SK-N-SH (cell line): Measurements from ENCODE around the gene CYP1A1. TPM values are rescaled to one million over a fixed set of nuclear protein-coding genes. Genes with fewer than 3 reads are reported as not detected.

Experiments used
- CTCF ChIA-PET: fragments of 300-600, 350-600 bp; formaldehyde crosslinking; extraction: SDS; loops from one replicate; lab custom pipeline; 2021; lab: Yijun Ruan, JAX
- POLR2A ChIA-PET: fragments of 350-600 bp; sonication (Branson Sonifier 250); formaldehyde crosslinking; extraction: SDS; loops from one replicate; lab custom pipeline; 2020; ENCODE audit warnings: antibody characterized with exemption, inconsistent platforms; lab: Yijun Ruan, JAX
- DNase-seq: peaks from one replicate; pipeline ENCODE4 v3.0.0; 2012
- H2AFZ ChIP-seq: fragments of 200-600 bp; sonication (generic); 2 replicates; pipeline ENCODE4 v1.8.1; 2016; ENCODE audit warnings: antibody characterized with exemption, mild to moderate bottlenecking, low read depth
- H3F3A ChIP-seq: fragments of 200-600 bp; sonication (generic); replicated peaks from 2 replicates; pipeline ENCODE3; 2016; ENCODE audit warnings: antibody characterized with exemption, mild to moderate bottlenecking; ENCODE audit not compliant: insufficient read depth
- H3K27ac ChIP-seq, 2 experiments: fragments of 200-500 bp in 1 of 2; fragments of 200-600 bp in 1 of 2; sonication (Bioruptor generic) in 1 of 2; sonication (generic), shearing (Covaris generic) in 1 of 2; 2 replicates each; pipeline versions ENCODE4 v1.5.1 to v1.6.1; 2014 to 2016; ENCODE audit warnings: low read depth in 2 of 2, inconsistent platforms in 1 of 2, low read length in 1 of 2, mild to moderate bottlenecking in 1 of 2, mixed read lengths in 1 of 2
- H3K27me3 ChIP-seq: fragments of 200-600 bp; sonication (generic), shearing (Covaris generic); 2 replicates; pipeline ENCODE4 v1.6.1; 2016; ENCODE audit warnings: mixed run types; ENCODE audit not compliant: insufficient read depth
- H3K36me3 ChIP-seq, 2 experiments: fragments of 200-500 bp in 1 of 2; fragments of 200-600 bp in 1 of 2; sonication (Bioruptor generic) in 1 of 2; sonication (generic) in 1 of 2; replicated peaks in 1 of 2; 2 replicates each; pipeline versions ENCODE3 to v1.5.1; 2014 to 2016; ENCODE audit warnings: low read length in 1 of 2, mild to moderate bottlenecking in 1 of 2; ENCODE audit not compliant: insufficient read depth in 2 of 2, control insufficient read depth in 1 of 2
- H3K4me1 ChIP-seq, 2 experiments: fragments of 200-500 bp in 1 of 2; fragments of 200-600 bp in 1 of 2; sonication (Bioruptor generic) in 1 of 2; sonication (generic), shearing (Covaris generic) in 1 of 2; 2 replicates each; pipeline versions ENCODE4 v1.5.1 to v1.6.1; 2014 to 2016; ENCODE audit warnings: low read depth in 1 of 2, low read length in 1 of 2, mixed run types in 1 of 2; ENCODE audit not compliant: insufficient read depth in 2 of 2, control insufficient read depth in 1 of 2
- H3K4me2 ChIP-seq: fragments of 200-600 bp; sonication (generic), shearing (Covaris generic); 2 replicates; pipeline ENCODE4 v1.6.1; 2017; ENCODE audit warnings: mixed run types
- H3K4me3 ChIP-seq, 2 experiments: fragments of 200-500 bp in 1 of 2; fragments of 200-600 bp in 1 of 2; sonication (Bioruptor generic) in 1 of 2; sonication (generic), shearing (Covaris generic) in 1 of 2; 2 replicates each; pipeline versions ENCODE4 v1.5.1 to v1.8.1; 2014 to 2016; ENCODE audit warnings: low read depth in 2 of 2, inconsistent platforms in 1 of 2, low read length in 1 of 2, mild to moderate bottlenecking in 1 of 2, mixed read lengths in 1 of 2, moderate library complexity in 1 of 2
- H3K79me2 ChIP-seq: fragments of 200-600 bp; sonication (generic); 2 replicates; pipeline ENCODE4 v1.8.1; 2017; ENCODE audit warnings: mild to moderate bottlenecking; ENCODE audit not compliant: insufficient read depth
- H3K9ac ChIP-seq: fragments of 200-600 bp; sonication (generic); 2 replicates; pipeline ENCODE4 v1.6.1; 2017; ENCODE audit warnings: mixed run types
- H3K9me2 ChIP-seq: fragments of 200-600 bp; sonication (generic); 2 replicates; pipeline ENCODE4 v1.6.1; 2017; ENCODE audit warnings: mixed run types
- H3K9me3 ChIP-seq: fragments of 200-600 bp; sonication (generic); 2 replicates; pipeline ENCODE4 v1.6.1; 2017; ENCODE audit warnings: mixed run types, mild to moderate bottlenecking, moderate library complexity
- H4K20me1 ChIP-seq: fragments of 200-600 bp; sonication (generic); 2 replicates; pipeline ENCODE4 v1.6.1; 2017; ENCODE audit warnings: mild to moderate bottlenecking, mixed run types; ENCODE audit not compliant: insufficient read depth
- ELF1 ChIP-seq: IDR thresholded peaks from 2 replicates; pipeline ENCODE4 v1.4.0; 2012
- FOXJ3 ChIP-seq: sonication (generic); formaldehyde crosslinking; IDR thresholded peaks from 2 replicates; pipeline ENCODE4 v1.5.1; 2020; ENCODE audit warnings: mild to moderate bottlenecking, missing genetic modification reagents
- GABPA ChIP-seq: IDR thresholded peaks from 2 replicates; pipeline ENCODE4 v1.4.0; 2012; ENCODE audit warnings: low read depth, mild to moderate bottlenecking
- JUND ChIP-seq: IDR thresholded peaks from 2 replicates; pipeline ENCODE4 v1.4.0; 2012
- MXI1 ChIP-seq: IDR thresholded peaks from 2 replicates; pipeline ENCODE4 v1.6.1; 2012; ENCODE audit warnings: mild to moderate bottlenecking, low read depth, low read length, improper control_type of control experiment
- NFIC ChIP-seq: IDR thresholded peaks from 2 replicates; pipeline ENCODE4 v1.4.0; 2012; ENCODE audit warnings: borderline replicate concordance
- RAD21 ChIP-seq: IDR thresholded peaks from 2 replicates; pipeline ENCODE4 v1.6.1; 2012; ENCODE audit warnings: mild to moderate bottlenecking, low read length
- RXRA ChIP-seq: IDR thresholded peaks from 2 replicates; pipeline ENCODE4 v1.4.0; 2012; ENCODE audit warnings: low read depth, mild to moderate bottlenecking, borderline replicate concordance
- SIN3A ChIP-seq: IDR thresholded peaks from 2 replicates; pipeline ENCODE4 v1.6.1; 2012; ENCODE audit warnings: low read depth, mild to moderate bottlenecking, low read length, moderate library complexity, borderline replicate concordance
- TCF12 ChIP-seq: IDR thresholded peaks from 2 replicates; pipeline ENCODE4 v1.4.0; 2012
- TEAD4 ChIP-seq: IDR thresholded peaks from 2 replicates; pipeline ENCODE4 v1.4.0; 2012; ENCODE audit warnings: mild to moderate bottlenecking, borderline replicate concordance; ENCODE audit not compliant: insufficient read depth
- WGBS: methylation state at CpG from one replicate; pipeline ENCODE4 v1.1.6; 2017; ENCODE audit warnings: low lambda C conversion rate; 5-methylcytosine and 5-hydroxymethylcytosine counted together
- polyA plus RNA-seq, 3 experiments: library from polyadenylated mRNA; depleted of rRNA; stranded (reverse); fragments of >200 nt; gene quantifications; 2 replicates each; pipeline ENCODE4 v1.2.3, GENCODE V29; 2012
- TF ChIP-seq, protein P1 (sequence below): IDR thresholded peaks from 2 replicates; pipeline ENCODE4; 2012
- TF ChIP-seq, protein P2 (sequence below): IDR thresholded peaks from 2 replicates; pipeline ENCODE4 v1.4.0; 2012; ENCODE audit warnings: low read depth, borderline replicate concordance

The CYP1A1 gene, protein sequence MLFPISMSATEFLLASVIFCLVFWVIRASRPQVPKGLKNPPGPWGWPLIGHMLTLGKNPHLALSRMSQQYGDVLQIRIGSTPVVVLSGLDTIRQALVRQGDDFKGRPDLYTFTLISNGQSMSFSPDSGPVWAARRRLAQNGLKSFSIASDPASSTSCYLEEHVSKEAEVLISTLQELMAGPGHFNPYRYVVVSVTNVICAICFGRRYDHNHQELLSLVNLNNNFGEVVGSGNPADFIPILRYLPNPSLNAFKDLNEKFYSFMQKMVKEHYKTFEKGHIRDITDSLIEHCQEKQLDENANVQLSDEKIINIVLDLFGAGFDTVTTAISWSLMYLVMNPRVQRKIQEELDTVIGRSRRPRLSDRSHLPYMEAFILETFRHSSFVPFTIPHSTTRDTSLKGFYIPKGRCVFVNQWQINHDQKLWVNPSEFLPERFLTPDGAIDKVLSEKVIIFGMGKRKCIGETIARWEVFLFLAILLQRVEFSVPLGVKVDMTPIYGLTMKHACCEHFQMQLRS
- 0.07 and 0.15 TPM in 2 replicates for polyA plus RNA-seq (2012; rRNA removed)
- polyA plus RNA-seq (2012; cell fraction: cytosol; rRNA removed) = 0.08 and 0.14 TPM in 2 replicates
- polyA plus RNA-seq (2012; cell fraction: nucleus; rRNA removed) = 0.16 and 0.23 TPM in 2 replicates

DNA sequence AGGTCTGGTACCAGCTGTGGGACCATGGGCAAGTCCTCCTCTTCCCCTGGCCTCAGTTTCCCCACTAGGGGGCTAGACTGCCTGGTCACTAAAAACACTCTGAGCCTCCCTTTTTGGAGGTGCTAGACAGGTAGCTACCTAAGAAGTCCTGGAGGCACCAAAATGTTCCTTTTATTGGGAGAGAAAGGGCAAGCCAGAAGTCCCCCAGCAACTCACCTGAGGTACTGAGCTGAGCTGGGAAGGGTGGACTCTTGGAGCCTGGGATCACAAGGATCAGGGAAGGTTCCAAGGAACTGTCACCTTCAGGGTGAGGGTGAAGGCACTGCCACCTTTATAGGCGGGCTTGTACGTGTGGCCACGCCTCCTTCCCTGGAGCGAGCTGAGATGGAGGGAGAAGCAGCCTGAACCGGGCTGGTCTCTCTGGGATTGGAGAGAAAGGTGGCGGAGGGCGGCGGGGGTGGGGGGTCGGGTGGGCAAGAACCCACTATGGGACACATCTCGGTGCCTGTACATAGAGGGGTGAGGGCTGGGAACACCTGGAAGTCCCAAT, at the start of gene CYP1A1:
Gene CYP1A1 (minus strand): TSS at position 304 of the 550 bp plus-strand sequence. CDS start 2,431 bp downstream, outside the sequence.
- no peaks in the 10 kb centered on the region for H3K9me2 ChIP-seq
- whole genome bisulfite sequencing = no CpG with 5 or more reads among the region's 10 CpGs
- H3F3A ChIP-seq = no peaks in the 10 kb centered on the region
- TF ChIP-seq MXI1 (no peak), JUND (no peak), RXRA (no peak), TCF12 (no peak), FOXJ3 (CRISPR knock-in tag) (no peak), NFIC (no peak), TEAD4 (no peak), GABPA (no peak), ELF1 (no peak), RAD21 (no peak)
- TF ChIP-seq, protein P1, sequence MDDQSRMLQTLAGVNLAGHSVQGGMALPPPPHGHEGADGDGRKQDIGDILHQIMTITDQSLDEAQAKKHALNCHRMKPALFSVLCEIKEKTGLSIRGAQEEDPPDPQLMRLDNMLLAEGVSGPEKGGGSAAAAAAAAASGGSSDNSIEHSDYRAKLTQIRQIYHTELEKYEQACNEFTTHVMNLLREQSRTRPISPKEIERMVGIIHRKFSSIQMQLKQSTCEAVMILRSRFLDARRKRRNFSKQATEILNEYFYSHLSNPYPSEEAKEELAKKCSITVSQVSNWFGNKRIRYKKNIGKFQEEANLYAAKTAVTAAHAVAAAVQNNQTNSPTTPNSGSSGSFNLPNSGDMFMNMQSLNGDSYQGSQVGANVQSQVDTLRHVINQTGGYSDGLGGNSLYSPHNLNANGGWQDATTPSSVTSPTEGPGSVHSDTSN = no peak
- ChIA-PET POLR2A (no interaction called here), CTCF (interaction anchor here (0.8 to 5.1 kb wide), 9 partner anchors 17 to 94 kb away, joined by 3 to 32 read pairs (median 4); partner anchors contain the start of gene CSK)
- no peaks in the 10 kb centered on the region for H4K20me1 ChIP-seq
- no peaks in the 10 kb centered on the region for H3K79me2 ChIP-seq
- no peak within 1 kb of the TSS for H3K27ac ChIP-seq
- H3K4me3 ChIP-seq = peak within 1 kb of the TSS; percentile 57 to 73
- peak within 1 kb of the TSS; percentile 95 for H2AFZ ChIP-seq
- peaks cover 12% of the 10 kb centered on the region; the same call in 1 of the 2 replicates for H3K27me3 ChIP-seq
- H3K4me2 ChIP-seq = peak within 1 kb of the TSS; percentile 93
- DNase-seq = peak; percentile 69
- no peaks in the 10 kb centered on the region for H3K36me3 ChIP-seq
- no peaks in the 10 kb centered on the region for H3K9me3 ChIP-seq
- H3K4me1 ChIP-seq = peaks cover 0 to 7% of the 10 kb centered on the region in 2 experiments; a peak in 1 of 4 replicates
- no peak within 1 kb of the TSS for H3K9ac ChIP-seq

DNA sequence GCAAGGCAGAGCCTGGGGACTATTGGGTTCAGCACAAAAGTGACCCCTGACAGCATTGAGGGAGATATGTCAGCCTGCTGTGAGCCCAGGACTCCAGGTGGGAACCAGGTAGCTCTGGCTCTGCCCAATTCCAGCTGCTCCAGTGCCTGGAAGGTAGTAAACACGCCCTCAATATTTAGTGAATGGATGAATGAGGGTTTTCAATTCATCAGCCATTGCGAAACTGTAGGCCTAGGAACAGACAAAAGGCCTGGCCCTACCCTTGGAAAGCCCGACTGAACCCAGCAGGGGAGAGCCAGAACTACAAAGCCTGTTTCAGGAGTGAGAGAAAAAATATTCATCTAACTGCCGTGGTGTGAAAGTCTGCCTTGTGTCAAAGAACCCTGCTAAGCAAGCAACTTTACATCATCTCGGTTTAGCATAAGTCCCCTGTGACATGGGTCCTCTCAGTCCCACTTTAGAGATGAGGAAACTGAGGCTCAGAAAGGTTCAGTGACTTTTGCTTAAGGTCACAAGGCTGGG, 48.5 kb upstream of the CYP1A1 start:
- Histone ChIP-seq H3K9me3 (no peaks in the 10 kb centered on the region), H3K79me2 (no peaks in the 10 kb centered on the region), H3K27me3 (peaks cover 8% of the 10 kb centered on the region; the same call in 1 of the 2 replicates), H3K27ac (no peak overlapping the region), H3F3A (peaks cover 3% of the 10 kb centered on the region), H3K36me3 (no peaks in the 10 kb centered on the region), H3K4me2 (no peak overlapping the region), H3K4me1 (peaks cover 0 to 15% of the 10 kb centered on the region in 2 experiments; a peak in 2 of 4 replicates), H3K9ac (no peak overlapping the region), H2AFZ (no peak overlapping the region), H3K4me3 (no peak overlapping the region), H3K9me2 (no peaks in the 10 kb centered on the region)
- ChIA-PET CTCF (interaction anchor here (0.9 to 24.3 kb wide), 9 partner anchors 7 to 175 kb away, joined by 3 to 1109 read pairs (median 11); partner anchors contain the start of genes CLK3, CSK and ULK3), POLR2A (no interaction called here)
- DNase-seq = no peak
- whole genome bisulfite sequencing = 39% methylated on average over 3 of the region's 5 CpGs
- no peak for TF ChIP-seq RAD21
- no peak for TF ChIP-seq ELF1
- TF ChIP-seq, protein P2, sequence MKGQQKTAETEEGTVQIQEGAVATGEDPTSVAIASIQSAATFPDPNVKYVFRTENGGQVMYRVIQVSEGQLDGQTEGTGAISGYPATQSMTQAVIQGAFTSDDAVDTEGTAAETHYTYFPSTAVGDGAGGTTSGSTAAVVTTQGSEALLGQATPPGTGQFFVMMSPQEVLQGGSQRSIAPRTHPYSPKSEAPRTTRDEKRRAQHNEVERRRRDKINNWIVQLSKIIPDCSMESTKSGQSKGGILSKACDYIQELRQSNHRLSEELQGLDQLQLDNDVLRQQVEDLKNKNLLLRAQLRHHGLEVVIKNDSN = no peak
- no peak for TF ChIP-seq SIN3A
- TF ChIP-seq RXRA = no peak
- TF ChIP-seq, all 33 proteins: peak for 0
- H4K20me1 ChIP-seq = no peaks in the 10 kb centered on the region
